NCI-H146 treated with DMSO at 0.1 percent for 48 hours (cell line): ENCODE data around the gene TBXA2R.
A peak's percentile ranks its signal among the peaks of the same experiment; 100 is the strongest.
"Not testable (repeated sequence)": the region's sequence is repeated elsewhere in the genome, so short reads cannot be mapped to it uniquely, and the experiment has no call there.

Experiments
- DNase-seq: peaks from one replicate; lab custom pipeline; 2025; ENCODE audit not compliant: unreplicated experiment; lab: John Stamatoyannopoulos, UW

The TBXA2R gene

GRCh38 chr19:3641515-3642269 lies 35.0 kb upstream of the TBXA2R start:
- DNase-seq, result no peak

GRCh38 chr19:3639479-3639878 lies 32.8 kb upstream of the TBXA2R start:
- DNase-seq, result no peak

DNA sequence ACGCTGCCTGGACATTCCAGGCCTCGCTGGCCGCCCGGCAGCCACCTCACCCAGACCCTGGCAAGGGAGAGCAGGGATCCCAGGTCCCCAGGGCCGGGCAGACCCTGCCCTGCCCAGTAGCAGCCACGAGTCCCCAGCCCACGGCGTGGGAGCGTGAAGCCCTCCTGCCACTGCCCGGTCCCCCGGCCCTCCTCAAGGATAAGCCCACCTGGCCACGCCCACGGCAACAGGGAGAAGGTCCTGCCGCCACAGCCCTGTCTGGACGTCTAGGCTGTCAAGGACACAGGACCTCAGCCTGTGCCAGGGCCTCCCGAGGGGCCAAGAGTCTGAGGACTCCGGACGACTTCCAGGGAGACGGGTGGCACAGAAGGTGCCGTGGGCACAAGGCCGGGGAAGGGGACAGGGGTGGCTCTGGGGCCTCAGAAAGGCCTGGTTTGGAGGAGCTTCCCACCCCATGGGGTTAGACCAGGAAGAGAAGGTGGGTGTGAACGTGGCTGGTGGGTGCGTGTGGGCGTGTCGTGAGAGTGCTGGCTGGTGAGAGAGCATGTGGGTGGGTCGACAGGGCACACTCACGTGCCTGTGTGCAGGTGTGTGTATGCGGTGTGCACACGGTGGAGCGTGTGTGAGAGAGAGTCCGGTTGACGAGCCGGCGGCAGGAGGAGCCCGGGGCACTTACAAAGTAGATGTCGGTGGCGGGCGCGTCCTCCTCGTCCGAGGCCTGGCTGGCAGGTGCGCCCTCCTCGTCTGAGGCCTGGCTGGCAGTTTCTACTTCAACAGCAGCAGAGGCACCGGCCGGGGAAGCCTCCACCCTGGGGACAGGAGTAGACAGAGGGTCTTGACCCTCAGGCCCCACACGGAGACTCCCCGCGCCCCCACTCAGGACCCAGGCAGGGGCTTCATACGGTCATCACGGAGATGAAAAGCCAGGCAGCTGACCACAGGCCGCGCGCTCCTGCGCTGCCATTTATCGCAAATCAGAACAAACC lies 31.8 kb upstream of the TBXA2R start:
- DNase-seq, result no peak

GRCh38 chr19:3637621-3638020 lies 30.9 kb upstream of the TBXA2R start:
- DNase-seq, result no peak

GRCh38 chr19:3636962-3637361 lies 30.3 kb upstream of the TBXA2R start:
- DNase-seq, result no peak

GRCh38 chr19:3636506-3636905 lies 29.8 kb upstream of the TBXA2R start:
- no peak for DNase-seq

DNA sequence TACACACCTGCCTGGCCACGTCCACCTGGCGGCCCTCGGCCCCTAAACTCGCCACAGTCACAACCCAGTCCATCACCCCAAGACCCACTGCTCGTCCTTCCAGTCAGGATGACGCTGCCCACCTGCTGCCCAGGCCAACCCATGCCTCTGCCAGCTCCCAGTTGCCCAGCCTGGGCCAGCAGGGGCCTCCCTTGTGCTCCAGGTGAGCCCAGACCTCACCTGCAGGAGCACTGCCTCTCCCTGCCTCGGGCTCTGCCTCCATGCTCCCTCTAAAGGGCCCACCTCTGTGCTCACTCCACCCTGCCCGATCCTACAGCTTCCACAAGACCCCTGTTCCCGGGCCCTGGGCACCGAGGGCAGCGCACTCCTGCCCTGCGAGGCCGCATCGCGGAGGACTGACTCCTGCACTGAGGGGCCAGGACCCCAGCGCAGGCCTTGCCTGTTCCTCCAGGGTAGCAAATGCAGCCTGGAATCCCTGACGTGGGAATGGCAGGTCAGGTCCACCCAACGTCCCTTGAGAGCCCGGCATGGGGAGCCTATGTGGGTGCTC lies 27.9 kb upstream of the TBXA2R start:
- no peak for DNase-seq

DNA sequence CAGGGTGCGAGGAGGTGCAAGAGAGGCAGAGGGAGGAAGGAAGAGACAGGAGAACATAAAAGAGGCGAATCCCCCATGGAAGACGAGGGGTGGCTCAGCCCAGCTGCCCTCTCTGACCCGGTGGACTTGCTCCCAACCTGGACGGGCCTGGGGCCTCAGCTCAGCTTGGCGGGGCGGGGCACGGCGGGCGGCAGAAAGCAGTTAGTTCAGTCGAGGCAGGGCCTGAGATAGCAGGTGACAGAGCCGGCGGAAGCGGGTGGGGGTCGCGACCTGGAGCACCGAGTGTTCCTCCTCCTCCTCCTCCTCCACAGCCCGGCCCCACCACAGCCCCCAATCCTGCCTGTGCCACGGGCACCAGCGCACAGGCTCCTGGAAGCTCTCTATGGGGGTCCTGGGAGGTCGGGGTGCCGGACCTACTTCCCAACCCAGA lies 26.9 kb upstream of the TBXA2R start:
- DNase-seq, result no peak

- DNase-seq, result no peak
Measured at GRCh38 chr19:3632739-3633558, 26.3 kb upstream of the TBXA2R start.

DNA sequence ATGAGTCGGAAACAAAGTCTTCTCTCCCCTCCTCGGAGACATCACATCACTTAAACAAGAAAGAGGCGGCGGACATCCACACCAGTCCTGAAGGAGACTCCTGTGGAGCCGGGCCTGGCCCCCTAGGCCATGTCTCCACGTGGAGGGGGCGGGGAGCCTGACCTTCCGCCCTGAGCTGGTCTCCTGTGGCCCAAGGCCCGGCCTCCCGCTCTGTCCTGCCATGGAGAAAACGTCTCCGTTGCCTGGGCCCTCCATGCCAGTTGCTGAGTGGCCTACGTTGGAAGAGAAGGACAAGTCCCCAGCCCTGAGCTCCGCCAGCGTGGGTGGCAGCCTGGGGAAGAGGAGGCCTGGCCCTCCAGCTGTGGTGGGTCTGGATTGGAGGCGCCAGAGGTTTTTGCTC lies 25.4 kb upstream of the TBXA2R start:
- no peak for DNase-seq

- DNase-seq, result no peak
Measured at GRCh38 chr19:3631053-3631861, 24.6 kb upstream of the TBXA2R start.

GRCh38 chr19:3628766-3629165 lies 22.1 kb upstream of the TBXA2R start:
- not testable (repeated sequence) for DNase-seq

- no peak for DNase-seq
Measured at GRCh38 chr19:3627351-3627723, 20.7 kb upstream of the TBXA2R start.

GRCh38 chr19:3626473-3627350 lies 20.0 kb upstream of the TBXA2R start, which contains the start of gene CACTIN:
CACTIN (minus strand) TSS chr19:3626790; CDS start chr19:3626762, 28 bp downstream.
- DNase-seq, result peak; percentile 85

GRCh38 chr19:3625996-3626472 lies 19.4 kb upstream of the TBXA2R start:
- no peak for DNase-seq

GRCh38 chr19:3623716-3624115 lies 17.0 kb upstream of the TBXA2R start:
- no peak for DNase-seq

DNA sequence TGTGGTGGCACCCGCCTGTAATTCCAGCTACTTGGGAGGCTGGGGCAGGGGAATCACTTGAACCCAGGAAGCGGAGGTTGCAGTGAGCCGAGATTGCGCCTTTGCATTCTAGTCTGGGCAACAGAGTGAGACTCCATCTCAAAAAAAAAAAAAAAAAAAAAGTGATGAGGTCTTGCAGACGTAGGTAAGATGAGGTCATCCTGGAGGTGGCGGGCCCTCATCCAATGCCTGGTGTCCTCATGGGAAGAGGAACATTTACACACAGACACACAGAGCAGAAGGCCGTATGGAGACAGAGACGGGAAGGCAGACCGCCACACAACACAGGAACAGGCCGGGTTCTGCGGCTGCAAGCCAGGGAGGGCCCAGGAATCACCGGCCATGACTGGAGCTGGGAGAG lies 15.5 kb upstream of the TBXA2R start:
- DNase-seq, result no peak

DNA sequence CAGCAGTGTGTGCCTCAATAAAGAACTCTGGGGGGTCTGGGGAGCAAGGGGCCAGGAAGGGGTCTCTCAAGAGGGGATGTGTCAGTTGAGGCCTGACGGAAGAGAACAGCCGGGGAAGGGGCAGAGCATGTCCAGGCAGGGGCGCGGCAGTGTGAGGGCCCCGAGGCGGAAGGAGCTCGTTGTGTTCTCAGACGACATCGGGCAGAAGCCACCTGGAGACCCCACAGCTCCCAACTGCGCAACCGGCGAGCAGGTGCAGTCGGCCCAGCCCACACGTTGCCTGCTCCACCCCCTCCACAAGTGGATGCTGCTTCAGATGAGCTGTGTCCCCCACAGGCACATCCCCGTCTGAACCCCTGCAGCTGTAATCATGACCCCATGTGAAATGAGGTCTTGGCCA lies 15.0 kb upstream of the TBXA2R start:
- DNase-seq, result no peak
